GM19438 (cell line): ENCODE results near the gene CLCN2.
"Not testable (repeated sequence)": the region's sequence is repeated elsewhere in the genome, so short reads cannot be mapped to it uniquely, and the experiment has no call there.

Source experiments
- ATAC-seq: cut with Tn5 transposase; IDR thresholded peaks from one replicate; pipeline ENCODE4 v1.9.1; 2021; ENCODE audit warnings: low read depth; ENCODE audit not compliant: unreplicated experiment

The CLCN2 gene

GRCh38 chr3:184348057-184348382 lies 13.4 kb downstream of the CLCN2 start:
- ATAC-seq, result no peak

GRCh38 chr3:184347321-184348056 lies 13.9 kb downstream of the CLCN2 start:
- ATAC-seq, result no peak

GRCh38 chr3:184346480-184347190 lies 14.8 kb downstream of the CLCN2 start:
- no peak for ATAC-seq

GRCh38 chr3:184345317-184346144 lies 15.9 kb downstream of the CLCN2 start:
- ATAC-seq, result no peak

GRCh38 chr3:184344579-184345316 lies 16.7 kb downstream of the CLCN2 start:
- no peak for ATAC-seq

- ATAC-seq, result no peak
Measured at GRCh38 chr3:184343200-184343876, 18.1 kb downstream of the CLCN2 start.

GRCh38 chr3:184341925-184342324 lies 19.5 kb downstream of the CLCN2 start:
- no peak for ATAC-seq

GRCh38 chr3:184339451-184340135 lies 21.8 kb downstream of the CLCN2 start:
- not testable (repeated sequence) for ATAC-seq

GRCh38 chr3:184339001-184339400 lies 22.4 kb downstream of the CLCN2 start:
- ATAC-seq, result no peak

GRCh38 chr3:184338511-184338945 lies 22.9 kb downstream of the CLCN2 start:
- no peak for ATAC-seq

- no peak for ATAC-seq
Measured at GRCh38 chr3:184337981-184338380, 23.4 kb downstream of the CLCN2 start.

GRCh38 chr3:184337399-184337714 lies 24.0 kb downstream of the CLCN2 start, which contains the start of gene FAM131A:
Gene FAM131A (plus strand): TSS chr3:184337600. CDS start chr3:184337631, 31 bp downstream.
- no peak for ATAC-seq

GRCh38 chr3:184336547-184337398 lies 24.6 kb downstream of the CLCN2 start:
- ATAC-seq, result no peak

GRCh38 chr3:184335661-184336546 lies 25.5 kb downstream of the CLCN2 start:
- ATAC-seq, result peak; percentile 66

GRCh38 chr3:184335291-184335660 lies 26.1 kb downstream of the CLCN2 start:
- no peak for ATAC-seq

- ATAC-seq, result no peak
Measured at GRCh38 chr3:184334470-184335158, 26.8 kb downstream of the CLCN2 start.

GRCh38 chr3:184333700-184334099 lies 27.7 kb downstream of the CLCN2 start:
- no peak for ATAC-seq
